HL-60 (cell line): ENCODE measurements around the gene INTS1.

Experiments used
- DNase-seq, 2 experiments: peaks; one replicate each; pipeline ENCODE4 v3.0.0-alpha.2; 2010 to 2020; ENCODE audit warnings: low read depth in 1 of 2, low spot score in 1 of 2
- H3K27ac ChIP-seq: fragments of 250-450 bp; sonication (Bioruptor Pico); replicated peaks from 2 replicates; pipeline ENCODE4 v1.5.1; 2020; ENCODE audit warnings: mild to moderate bottlenecking, moderate library complexity
- H3K27me3 ChIP-seq: fragments of 250-450 bp; sonication (Bioruptor Pico); 2 replicates; pipeline ENCODE4 v1.5.1; 2021; ENCODE audit warnings: mild to moderate bottlenecking, moderate library complexity; ENCODE audit not compliant: insufficient read depth, poor library complexity, severe bottlenecking
- H3K4me3 ChIP-seq: replicated peaks from 2 replicates; pipeline ENCODE4 v1.5.1; 2011; ENCODE audit warnings: mild to moderate bottlenecking, control low read depth, low read length; ENCODE audit not compliant: insufficient read depth
- CTCF ChIP-seq: IDR thresholded peaks from one replicate; pipeline ENCODE4 v1.5.1; 2011; ENCODE audit warnings: low read length, control low read depth, inconsistent platforms; ENCODE audit not compliant: insufficient read depth
- GABPA ChIP-seq: IDR thresholded peaks from 2 replicates; pipeline ENCODE4 v1.6.1; 2012; ENCODE audit warnings: low read depth
- POLR2AphosphoS5 ChIP-seq: IDR thresholded peaks from 2 replicates; pipeline ENCODE4 v1.6.1; 2012; ENCODE audit warnings: low read depth
- SPI1 ChIP-seq: IDR thresholded peaks from 2 replicates; pipeline ENCODE4 v1.6.1; 2012; ENCODE audit warnings: low read depth, mild to moderate bottlenecking, borderline replicate concordance
- TF ChIP-seq, protein P1 (sequence below): IDR thresholded peaks from 2 replicates; pipeline ENCODE4 v1.6.1; 2012; ENCODE audit warnings: low read depth; ENCODE audit not compliant: insufficient replicate concordance

Gene INTS1

GRCh38 chr7:1475991-1476390, 28.2 kb downstream of the INTS1 start:
- TF ChIP-seq GABPA (no peak), SPI1 (no peak), CTCF (no peak), POLR2AphosphoS5 (no peak)
- TF ChIP-seq, protein P1, sequence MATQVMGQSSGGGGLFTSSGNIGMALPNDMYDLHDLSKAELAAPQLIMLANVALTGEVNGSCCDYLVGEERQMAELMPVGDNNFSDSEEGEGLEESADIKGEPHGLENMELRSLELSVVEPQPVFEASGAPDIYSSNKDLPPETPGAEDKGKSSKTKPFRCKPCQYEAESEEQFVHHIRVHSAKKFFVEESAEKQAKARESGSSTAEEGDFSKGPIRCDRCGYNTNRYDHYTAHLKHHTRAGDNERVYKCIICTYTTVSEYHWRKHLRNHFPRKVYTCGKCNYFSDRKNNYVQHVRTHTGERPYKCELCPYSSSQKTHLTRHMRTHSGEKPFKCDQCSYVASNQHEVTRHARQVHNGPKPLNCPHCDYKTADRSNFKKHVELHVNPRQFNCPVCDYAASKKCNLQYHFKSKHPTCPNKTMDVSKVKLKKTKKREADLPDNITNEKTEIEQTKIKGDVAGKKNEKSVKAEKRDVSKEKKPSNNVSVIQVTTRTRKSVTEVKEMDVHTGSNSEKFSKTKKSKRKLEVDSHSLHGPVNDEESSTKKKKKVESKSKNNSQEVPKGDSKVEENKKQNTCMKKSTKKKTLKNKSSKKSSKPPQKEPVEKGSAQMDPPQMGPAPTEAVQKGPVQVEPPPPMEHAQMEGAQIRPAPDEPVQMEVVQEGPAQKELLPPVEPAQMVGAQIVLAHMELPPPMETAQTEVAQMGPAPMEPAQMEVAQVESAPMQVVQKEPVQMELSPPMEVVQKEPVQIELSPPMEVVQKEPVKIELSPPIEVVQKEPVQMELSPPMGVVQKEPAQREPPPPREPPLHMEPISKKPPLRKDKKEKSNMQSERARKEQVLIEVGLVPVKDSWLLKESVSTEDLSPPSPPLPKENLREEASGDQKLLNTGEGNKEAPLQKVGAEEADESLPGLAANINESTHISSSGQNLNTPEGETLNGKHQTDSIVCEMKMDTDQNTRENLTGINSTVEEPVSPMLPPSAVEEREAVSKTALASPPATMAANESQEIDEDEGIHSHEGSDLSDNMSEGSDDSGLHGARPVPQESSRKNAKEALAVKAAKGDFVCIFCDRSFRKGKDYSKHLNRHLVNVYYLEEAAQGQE, result no peak
- no peak for DNase-seq
- H3K27me3 ChIP-seq, result no peaks in the 10 kb centered on the region
- H3K4me3 ChIP-seq, result no peak overlapping the region
- no peak overlapping the region for H3K27ac ChIP-seq

- Histone ChIP-seq H3K27me3 (no peaks in the 10 kb centered on the region), H3K4me3 (no peak overlapping the region), H3K27ac (no peak overlapping the region)
- no peak for DNase-seq
- TF ChIP-seq, protein P1, result no peak
- no peak for TF ChIP-seq POLR2AphosphoS5
- TF ChIP-seq SPI1, result no peak
- TF ChIP-seq CTCF, result no peak
- TF ChIP-seq GABPA, result no peak
Measured at GRCh38 chr7:1475393-1475792, 28.8 kb downstream of the INTS1 start.

DNA sequence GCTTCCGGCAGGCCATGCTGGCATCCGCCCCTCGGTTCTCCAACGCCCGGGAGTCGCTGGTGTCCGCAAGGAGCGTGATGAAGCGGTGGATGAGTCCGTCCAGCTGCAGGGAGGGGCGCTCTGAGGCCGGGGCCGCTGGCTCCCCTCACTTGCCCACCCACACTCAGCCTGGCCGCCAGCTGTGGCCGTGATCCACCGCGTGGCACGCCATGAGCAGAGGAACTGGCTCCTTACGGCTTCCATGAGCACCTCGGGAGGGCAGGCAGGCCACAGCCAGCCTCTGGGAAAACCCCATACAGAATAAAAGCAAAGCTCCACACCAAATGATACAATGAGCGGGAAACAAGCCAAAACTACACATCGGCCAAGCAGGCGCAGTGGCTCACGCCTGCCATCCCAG, 29.5 kb downstream of the INTS1 start:
- no peak overlapping the region for H3K4me3 ChIP-seq
- H3K27me3 ChIP-seq, result no peaks in the 10 kb centered on the region
- no peak for DNase-seq
- H3K27ac ChIP-seq, result no peak overlapping the region; the same call in 1 of the 2 replicates
- TF ChIP-seq SPI1 (no peak), CTCF (no peak), GABPA (no peak), POLR2AphosphoS5 (no peak)
- TF ChIP-seq, protein P1, result no peak
